Measurements from ENCODE around the gene BCCIP.

The BCCIP gene

DNA sequence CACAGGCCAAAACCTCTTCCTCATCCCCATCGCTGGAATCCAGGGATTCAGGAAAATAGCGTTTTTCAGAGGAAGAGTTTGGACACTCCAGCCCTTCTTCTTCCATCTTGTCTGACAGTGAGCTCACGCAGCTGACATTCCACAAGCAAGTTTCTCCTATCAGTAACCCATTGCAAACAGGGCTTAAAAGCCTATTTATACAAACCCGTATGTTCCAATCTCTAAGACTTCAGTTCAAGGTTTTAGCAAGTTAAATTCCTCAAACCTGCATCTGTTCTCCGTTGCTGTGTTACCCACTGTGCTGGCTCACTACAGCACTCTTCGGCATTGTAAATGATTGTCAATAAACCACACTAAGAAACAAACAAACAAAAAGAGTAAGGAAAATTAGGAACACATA, 57.4 kb downstream of the BCCIP start:
- peaks cover 26% of the 10 kb centered on the region for H3K4me1 ChIP-seq (ENCODE audit: insufficient read depth, low read length)
- peaks cover 21% of the 10 kb centered on the region for H3K9me3 ChIP-seq (ENCODE audit: insufficient read depth, low read depth, low read length)
- H3K36me3 ChIP-seq (ENCODE audit: insufficient read depth, low read depth, low read length), result peaks cover 15% of the 10 kb centered on the region
- no peaks in the 10 kb centered on the region for H3K27me3 ChIP-seq (ENCODE audit: insufficient read depth, low read length)
- H3K4me3 ChIP-seq (ENCODE audit: low read length), result peak overlapping the region; percentile 51
- no peak overlapping the region for H3K27ac ChIP-seq (ENCODE audit: low read length)
- peak overlapping the region; percentile 52; the same call in 1 of the 2 replicates for H3K9ac ChIP-seq (ENCODE audit: low read depth, low read length)

DNA sequence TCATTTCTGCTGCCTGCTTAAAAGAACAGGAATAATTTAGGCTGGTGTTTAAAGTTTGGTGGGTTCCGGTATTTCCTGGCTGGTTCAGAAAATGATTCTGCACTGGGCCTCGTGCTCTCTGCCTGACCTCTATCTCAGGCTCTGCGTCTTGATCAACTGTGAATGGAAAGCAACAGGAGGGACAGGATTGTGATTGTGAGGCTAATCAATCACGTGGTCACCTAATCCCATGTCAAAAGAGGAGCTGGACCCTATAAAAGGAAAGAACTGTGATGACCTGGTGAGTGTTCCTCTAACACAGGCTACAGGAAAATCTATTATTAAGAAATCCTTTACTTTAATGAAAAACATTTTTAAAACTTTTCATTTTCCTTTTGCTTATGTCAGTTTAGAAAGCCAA, 57.8 kb downstream of the BCCIP start, which contains the start of gene DHX32:
Gene DHX32 (minus strand): TSS at position 101 of the 400 bp plus-strand sequence. CDS start 468 bp downstream, outside the sequence.
- Histone ChIP-seq H3K36me3 (ENCODE audit: insufficient read depth, low read depth, low read length) (peaks cover 10% of the 10 kb centered on the region), H3K27ac (ENCODE audit: low read length) (peak within 1 kb of the TSS; percentile 58), H3K4me3 (ENCODE audit: low read length) (peak within 1 kb of the TSS; percentile 51), H3K9ac (ENCODE audit: low read depth, low read length) (peak within 1 kb of the TSS; percentile 52; the same call in 1 of the 2 replicates), H3K9me3 (ENCODE audit: insufficient read depth, low read depth, low read length) (peaks cover 16% of the 10 kb centered on the region), H3K4me1 (ENCODE audit: insufficient read depth, low read length) (peaks cover 26% of the 10 kb centered on the region), H3K27me3 (ENCODE audit: insufficient read depth, low read length) (no peaks in the 10 kb centered on the region)

DNA sequence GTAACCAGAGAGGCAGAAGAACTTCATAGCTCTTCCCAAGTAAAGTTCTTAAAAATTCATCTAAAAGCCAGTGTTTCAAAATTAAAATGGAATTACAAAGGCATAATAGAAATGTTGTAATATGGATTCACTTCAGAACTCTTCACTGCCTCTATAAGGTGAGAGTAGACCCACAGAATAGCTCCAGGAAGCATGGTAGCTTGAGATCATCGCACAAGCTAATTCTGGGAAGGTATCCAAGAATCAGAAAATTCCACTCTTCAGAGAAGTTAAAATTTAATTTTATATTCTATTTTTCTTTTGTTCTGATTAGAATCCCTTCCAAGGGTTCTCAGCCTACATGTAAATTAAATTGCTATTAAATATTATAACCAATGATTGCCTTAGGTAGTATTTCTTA, 59.2 kb downstream of the BCCIP start:
- H3K9ac ChIP-seq (ENCODE audit: low read depth, low read length), result no peak overlapping the region
- H3K27ac ChIP-seq (ENCODE audit: low read length), result no peak overlapping the region
- no peaks in the 10 kb centered on the region for H3K27me3 ChIP-seq (ENCODE audit: insufficient read depth, low read length)
- H3K36me3 ChIP-seq (ENCODE audit: insufficient read depth, low read depth, low read length), result no peaks in the 10 kb centered on the region
- peaks cover 26% of the 10 kb centered on the region for H3K4me1 ChIP-seq (ENCODE audit: insufficient read depth, low read length)
- 0 out of 2 replicates have a peak, but pooled peaks cover 4% of the 10 kb centered on the region for H3K9me3 ChIP-seq (ENCODE audit: insufficient read depth, low read depth, low read length)
- H3K4me3 ChIP-seq (ENCODE audit: low read length), result no peak overlapping the region

DNA sequence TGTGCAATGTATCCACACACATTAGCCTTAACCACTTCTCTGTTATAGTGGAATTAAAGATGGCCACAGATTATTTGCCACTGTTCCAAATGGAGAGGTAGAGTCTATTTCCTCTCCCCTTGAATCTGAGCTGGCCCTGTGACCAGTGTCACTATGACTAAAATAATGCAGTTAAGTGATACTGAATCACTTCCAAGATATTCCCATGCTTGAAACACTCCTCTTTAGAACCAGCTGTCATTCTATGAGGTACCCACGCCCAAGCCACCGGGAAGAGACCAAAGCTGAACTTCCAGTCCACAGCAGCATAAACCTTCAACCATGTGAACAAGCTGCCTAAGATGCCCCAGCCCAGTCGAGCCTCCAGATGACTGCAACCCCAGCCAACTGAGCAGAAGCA, 59.9 kb downstream of the BCCIP start:
- Histone ChIP-seq H3K4me1 (ENCODE audit: insufficient read depth, low read length) (peaks cover 26% of the 10 kb centered on the region), H3K4me3 (ENCODE audit: low read length) (no peak overlapping the region), H3K27me3 (ENCODE audit: insufficient read depth, low read length) (no peaks in the 10 kb centered on the region), H3K9ac (ENCODE audit: low read depth, low read length) (no peak overlapping the region), H3K9me3 (ENCODE audit: insufficient read depth, low read depth, low read length) (0 out of 2 replicates have a peak, but pooled peaks cover 2% of the 10 kb centered on the region), H3K36me3 (ENCODE audit: insufficient read depth, low read depth, low read length) (no peaks in the 10 kb centered on the region), H3K27ac (ENCODE audit: low read length) (no peak overlapping the region)
